IMR-90 (cell line): Measurements from ENCODE around the gene KDM6A. TPM values are rescaled to one million over a fixed set of nuclear protein-coding genes. Genes with fewer than 3 reads are reported as not detected.

Experiments used
- ATAC-seq: fragments of 200-7000 bp; cut with Tn5 transposase; 2 replicates; pipeline ENCODE4 v1.9.1; 2020; ENCODE audit warnings: low read depth, mild to moderate bottlenecking, moderate library complexity
- BruUV-seq: library from RNA; stranded (reverse); fragments of 400-500 nt; replicated peaks from 2 replicates; lab custom pipeline; 2021; lab: Mats Ljungman, UMichigan
- CTCF ChIA-PET: fragments of 300-600 bp; formaldehyde crosslinking; extraction: SDS; loops from one replicate; lab custom pipeline; 2021; ENCODE audit warnings: antibody characterized with exemption; lab: Yijun Ruan, JAX
- POLR2A ChIA-PET: fragments of 300-600 bp; sonication (Branson Sonifier 250); formaldehyde crosslinking; loops from one replicate; lab custom pipeline; 2022; ENCODE audit warnings: antibody characterized with exemption; ENCODE audit not compliant: unreplicated experiment; lab: Charles Lee
- DNase-seq: peaks from one replicate; pipeline ENCODE4 v3.0.0; 2013
- H2AFZ ChIP-seq: replicated peaks from 2 replicates; pipeline ENCODE3; 2013; ENCODE audit warnings: low read length, mild to moderate bottlenecking; ENCODE audit not compliant: poor library complexity
- H2AK5ac ChIP-seq: 2 replicates; pipeline ENCODE4 v1.6.1; 2013; ENCODE audit warnings: low read depth, low read length, inconsistent platforms
- H2AK9ac ChIP-seq: replicated peaks from 2 replicates; pipeline ENCODE3; 2013; ENCODE audit warnings: mild to moderate bottlenecking, low read depth, low read length, moderate library complexity; ENCODE audit not compliant: poor library complexity
- H2BK120ac ChIP-seq: 2 replicates; pipeline ENCODE4 v1.6.1; 2013; ENCODE audit warnings: low read depth, low read length, inconsistent platforms
- H2BK15ac ChIP-seq: 3 replicates; pipeline ENCODE4 v1.6.1; 2013; ENCODE audit warnings: low read depth, low read length, inconsistent platforms
- H2BK20ac ChIP-seq: 2 replicates; pipeline ENCODE4 v1.6.1; 2013; ENCODE audit warnings: low read depth, mild to moderate bottlenecking, inconsistent platforms, low read length, moderate library complexity
- H2BK5ac ChIP-seq: 2 replicates; pipeline ENCODE4 v1.6.1; 2013; ENCODE audit warnings: mild to moderate bottlenecking, low read depth, low read length, inconsistent platforms; ENCODE audit not compliant: poor library complexity, severe bottlenecking
- H3K14ac ChIP-seq: replicated peaks from 2 replicates; pipeline ENCODE4 v1.6.1; 2013; ENCODE audit warnings: low read depth, low read length, inconsistent platforms
- H3K18ac ChIP-seq: 2 replicates; pipeline ENCODE4 v1.6.1; 2013; ENCODE audit warnings: low read depth, low read length, control low read depth
- H3K23ac ChIP-seq: 2 replicates; pipeline ENCODE4 v1.6.1; 2013; ENCODE audit warnings: low read depth, low read length, inconsistent platforms
- H3K27ac ChIP-seq: 2 replicates; pipeline ENCODE4 v1.5.1; 2013; ENCODE audit warnings: mild to moderate bottlenecking, control low read depth, low read length; ENCODE audit not compliant: insufficient read depth
- H3K27me3 ChIP-seq: 2 replicates; pipeline ENCODE4 v1.6.1; 2013; ENCODE audit warnings: low read length; ENCODE audit not compliant: control insufficient read depth, insufficient read depth
- H3K36me3 ChIP-seq: 2 replicates; pipeline ENCODE4 v1.6.1; 2013; ENCODE audit warnings: low read length, mixed read lengths; ENCODE audit not compliant: control insufficient read depth, insufficient read depth
- H3K4ac ChIP-seq: 2 replicates; pipeline ENCODE4 v1.6.1; 2013; ENCODE audit warnings: low read depth, low read length, inconsistent platforms
- H3K4me1 ChIP-seq: 2 replicates; pipeline ENCODE4 v1.6.1; 2013; ENCODE audit warnings: low read length, mixed read lengths; ENCODE audit not compliant: control insufficient read depth, insufficient read depth
- H3K4me2 ChIP-seq: 2 replicates; pipeline ENCODE4 v1.6.1; 2013; ENCODE audit warnings: low read depth, mild to moderate bottlenecking, control low read depth, low read length, moderate library complexity
- H3K4me3 ChIP-seq: 2 replicates; pipeline ENCODE4 v1.5.1; 2013; ENCODE audit warnings: low read depth, mild to moderate bottlenecking, control low read depth, low read length, moderate library complexity; ENCODE audit not compliant: insufficient read depth
- H3K56ac ChIP-seq: 2 replicates; pipeline ENCODE4 v1.6.1; 2013; ENCODE audit warnings: low read length, inconsistent platforms; ENCODE audit not compliant: insufficient read depth; ENCODE audit errors: extremely low read depth
- H3K79me1 ChIP-seq, 2 experiments: 2 replicates each; pipeline ENCODE4 v1.6.1; 2013; ENCODE audit warnings: low read length in 2 of 2, inconsistent platforms in 1 of 2, low read depth in 1 of 2
- H3K9ac ChIP-seq: 2 replicates; pipeline ENCODE4 v1.6.1; 2013; ENCODE audit warnings: low read depth, low read length, control low read depth
- H3K9me1 ChIP-seq: 2 replicates; pipeline ENCODE4 v1.6.1; 2013; ENCODE audit warnings: low read length, inconsistent platforms; ENCODE audit not compliant: insufficient read depth
- H3K9me3 ChIP-seq: 2 replicates; pipeline ENCODE4 v1.6.1; 2013; ENCODE audit warnings: low read length; ENCODE audit not compliant: control insufficient read depth, insufficient read depth
- H4K20me1 ChIP-seq: 2 replicates; pipeline ENCODE4 v1.6.1; 2013; ENCODE audit warnings: low read length, inconsistent platforms; ENCODE audit not compliant: insufficient read depth
- H4K5ac ChIP-seq: 2 replicates; pipeline ENCODE4 v1.6.1; 2013; ENCODE audit warnings: mild to moderate bottlenecking, low read depth, low read length, control low read depth
- H4K8ac ChIP-seq, 2 experiments: 2 replicates each; pipeline ENCODE4 v1.6.1; 2013; ENCODE audit warnings: low read depth in 2 of 2, low read length in 2 of 2, control low read depth in 1 of 2, inconsistent platforms in 1 of 2
- H4K91ac ChIP-seq: 2 replicates; pipeline ENCODE4 v1.6.1; 2013; ENCODE audit warnings: low read depth, low read length, inconsistent platforms; ENCODE audit not compliant: insufficient read depth
- BHLHE40 ChIP-seq: fragments of 150-350 bp; IDR thresholded peaks from 2 replicates; pipeline ENCODE4 v1.6.1; 2016; ENCODE audit warnings: mild to moderate bottlenecking, low read depth, low read length
- CEBPB ChIP-seq: IDR thresholded peaks from 2 replicates; pipeline ENCODE4 v1.6.1; 2012; ENCODE audit warnings: low read depth, low read length, improper control_type of control experiment
- CHD1 ChIP-seq: IDR thresholded peaks from 2 replicates; pipeline ENCODE4 v1.6.1; 2012; ENCODE audit warnings: low read depth, low read length, improper control_type of control experiment
- CTCF ChIP-seq: conservative IDR thresholded peaks from 2 replicates; pipeline ENCODE4 v1.5.1; 2012; ENCODE audit warnings: mild to moderate bottlenecking, low read depth, low read length, improper control_type of control experiment
- FOS ChIP-seq: fragments of 150-350 bp; IDR thresholded peaks from 2 replicates; pipeline ENCODE4 v1.6.1; 2016; ENCODE audit warnings: low read depth, low read length
- MAFK ChIP-seq: IDR thresholded peaks from 2 replicates; pipeline ENCODE4 v1.6.1; 2012; ENCODE audit warnings: low read depth, low read length, improper control_type of control experiment
- MAZ ChIP-seq: IDR thresholded peaks from 2 replicates; pipeline ENCODE4 v1.6.1; 2012; ENCODE audit warnings: low read depth, mild to moderate bottlenecking, low read length, improper control_type of control experiment, moderate library complexity, borderline replicate concordance
- MXI1 ChIP-seq: IDR thresholded peaks from 2 replicates; pipeline ENCODE4 v1.6.1; 2012; ENCODE audit warnings: low read depth, mild to moderate bottlenecking, low read length, moderate library complexity, borderline replicate concordance
- NFE2L2 ChIP-seq: fragments of 150-350 bp; IDR thresholded peaks from 2 replicates; pipeline ENCODE4 v1.6.1; 2016; ENCODE audit warnings: low read depth, mild to moderate bottlenecking, low read length
- POLR2A ChIP-seq: IDR thresholded peaks from 2 replicates; pipeline ENCODE4 v1.6.1; 2012; ENCODE audit warnings: mild to moderate bottlenecking, low read depth, low read length
- RAD21 ChIP-seq: IDR thresholded peaks from 2 replicates; pipeline ENCODE4 v1.6.1; 2012; ENCODE audit warnings: low read length, improper control_type of control experiment
- RCOR1 ChIP-seq: IDR thresholded peaks from 2 replicates; pipeline ENCODE4 v1.6.1; 2012; ENCODE audit warnings: mild to moderate bottlenecking, low read length, improper control_type of control experiment; ENCODE audit not compliant: insufficient replicate concordance
- RFX5 ChIP-seq: IDR thresholded peaks from 2 replicates; pipeline ENCODE4 v1.8.0; 2012; ENCODE audit warnings: low read depth, mild to moderate bottlenecking, low read length, moderate library complexity
- SMC3 ChIP-seq: fragments of 150-350 bp; IDR thresholded peaks from 2 replicates; pipeline ENCODE4 v1.6.1; 2016; ENCODE audit warnings: low read depth, mild to moderate bottlenecking, antibody characterized with exemption, low read length, moderate library complexity
- WGBS, 2 experiments: methylation state at CpG; one replicate each; pipeline versions ENCODE4 v1.1.5 to v1.1.7; 2013; ENCODE audit warnings: missing lambda C conversion rate in 2 of 2; ENCODE audit not compliant: insufficient read length in 1 of 2; ENCODE audit errors: extremely low coverage in 2 of 2; 5-methylcytosine and 5-hydroxymethylcytosine counted together
- dilution Hi-C: fragments of 300-500 bp; cut with HindIII; formaldehyde crosslinking; loops from one replicate; pipeline ENCODE4 v1.14.3; 2018; ENCODE audit warnings: low sequenced_read_pairs; ENCODE audit not compliant: unreplicated experiment
- in situ Hi-C: fragments of 300-500 bp; cut with MboI; formaldehyde crosslinking; loops from 3 replicates; pipeline ENCODE4 v1.14.3; 2019; ENCODE audit warnings: low sequenced_read_pairs, inconsistent platforms, mixed read lengths
- intact Hi-C: fragments of 100-400 bp; cut with micrococcal nuclease; formaldehyde crosslinking; loops from 2 replicates; pipeline ENCODE4 v1.10.0; 2022
- polyA plus RNA-seq, 3 experiments: library from polyadenylated mRNA; depleted of rRNA; stranded (reverse); fragments of >200 nt; gene quantifications; 2 replicates each; pipeline ENCODE4 v1.2.3, GENCODE V29; 2012; ENCODE audit warnings: low replicate concordance in 1 of 3
- total RNA-seq: library from RNA; depleted of rRNA; stranded (reverse); fragments of >200 nt; gene quantifications from 2 replicates; pipeline ENCODE4 v1.2.3, GENCODE V29; 2012
- TF ChIP-seq, protein P1 (sequence below): fragments of 150-350 bp; IDR thresholded peaks from 2 replicates; pipeline ENCODE4 v1.6.1; 2017; ENCODE audit warnings: mild to moderate bottlenecking, antibody characterized with exemption, low read length, low read depth
- TF ChIP-seq, protein P2 (sequence below): fragments of 150-350 bp; IDR thresholded peaks from 2 replicates; pipeline ENCODE4 v1.6.1; 2016; ENCODE audit warnings: low read depth, mild to moderate bottlenecking, low read length, moderate library complexity, borderline replicate concordance

KDM6A gene
- total and polyA plus RNA-seq, 2 of the 4 experiments (the other 2 are of a cell fraction) = 11.7 to 24.9 TPM

DNA sequence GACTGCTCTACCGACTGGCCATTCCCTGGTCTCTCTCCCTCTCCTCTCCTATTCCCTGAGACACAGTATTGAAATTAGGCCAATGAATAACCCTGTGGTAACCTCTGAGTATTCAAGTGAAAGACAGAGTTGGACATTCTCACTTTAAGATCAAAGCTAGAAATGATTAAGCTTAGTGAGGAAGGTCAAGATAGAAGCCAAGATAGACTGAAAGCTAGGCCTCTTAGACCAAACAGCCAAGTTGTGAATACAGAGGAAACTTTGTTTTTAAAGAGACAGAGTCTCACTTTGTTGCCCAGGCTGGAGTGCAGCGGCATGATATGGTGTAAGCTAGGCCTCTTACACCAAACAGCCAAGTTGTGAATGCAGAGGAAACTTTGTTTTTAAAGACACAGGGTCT, 64.6 kb downstream of the KDM6A start:
- no peak overlapping the region for H4K91ac ChIP-seq
- peaks cover 29% of the 10 kb centered on the region; the same call in 1 of the 2 replicates for H4K20me1 ChIP-seq
- no peak overlapping the region for H3K14ac ChIP-seq
- no CpG with 5 or more reads among the region's 2 CpGs for WGBS, 2 experiments
- dilution Hi-C loops (no loop called here), intact Hi-C loops (loop anchor here (5.0 kb wide), 1 partner anchor 980 kb away; no protein-coding TSS in a partner anchor), in situ Hi-C loops (no loop called here)
- H3K56ac ChIP-seq = no peak overlapping the region
- no peak overlapping the region for H2BK5ac ChIP-seq
- BruUV-seq = no TSS peak
- H3K9me1 ChIP-seq = peaks cover 2% of the 10 kb centered on the region; the same call in 1 of the 2 replicates
- no peak overlapping the region for H3K27ac ChIP-seq
- no peak for DNase-seq
- H3K18ac ChIP-seq = no peak overlapping the region
- TF ChIP-seq, protein P1, sequence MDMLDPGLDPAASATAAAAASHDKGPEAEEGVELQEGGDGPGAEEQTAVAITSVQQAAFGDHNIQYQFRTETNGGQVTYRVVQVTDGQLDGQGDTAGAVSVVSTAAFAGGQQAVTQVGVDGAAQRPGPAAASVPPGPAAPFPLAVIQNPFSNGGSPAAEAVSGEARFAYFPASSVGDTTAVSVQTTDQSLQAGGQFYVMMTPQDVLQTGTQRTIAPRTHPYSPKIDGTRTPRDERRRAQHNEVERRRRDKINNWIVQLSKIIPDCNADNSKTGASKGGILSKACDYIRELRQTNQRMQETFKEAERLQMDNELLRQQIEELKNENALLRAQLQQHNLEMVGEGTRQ = no peak
- TF ChIP-seq RCOR1 (no peak), NFE2L2 (no peak), FOS (no peak), MAZ (no peak), BHLHE40 (no peak), CTCF (no peak), MAFK (no peak), RFX5 (no peak), RAD21 (no peak), POLR2A (no peak), CHD1 (no peak), CEBPB (no peak), MXI1 (no peak), SMC3 (no peak)
- TF ChIP-seq, protein P2, sequence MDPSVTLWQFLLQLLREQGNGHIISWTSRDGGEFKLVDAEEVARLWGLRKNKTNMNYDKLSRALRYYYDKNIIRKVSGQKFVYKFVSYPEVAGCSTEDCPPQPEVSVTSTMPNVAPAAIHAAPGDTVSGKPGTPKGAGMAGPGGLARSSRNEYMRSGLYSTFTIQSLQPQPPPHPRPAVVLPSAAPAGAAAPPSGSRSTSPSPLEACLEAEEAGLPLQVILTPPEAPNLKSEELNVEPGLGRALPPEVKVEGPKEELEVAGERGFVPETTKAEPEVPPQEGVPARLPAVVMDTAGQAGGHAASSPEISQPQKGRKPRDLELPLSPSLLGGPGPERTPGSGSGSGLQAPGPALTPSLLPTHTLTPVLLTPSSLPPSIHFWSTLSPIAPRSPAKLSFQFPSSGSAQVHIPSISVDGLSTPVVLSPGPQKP = no peak
- no peak overlapping the region for H4K8ac ChIP-seq
- H3K36me3 ChIP-seq = no peaks in the 10 kb centered on the region
- H3K9ac ChIP-seq = no peak overlapping the region
- H2AK9ac ChIP-seq = no peak overlapping the region
- H3K27me3 ChIP-seq = no peaks in the 10 kb centered on the region
- H3K4me1 ChIP-seq = no peaks in the 10 kb centered on the region
- no peak overlapping the region for H2BK15ac ChIP-seq
- no peak overlapping the region for H3K23ac ChIP-seq
- H2AFZ ChIP-seq = no peak overlapping the region
- no peak overlapping the region for H4K5ac ChIP-seq
- no peak for ATAC-seq
- no peak overlapping the region for H2BK120ac ChIP-seq
- H3K79me1 ChIP-seq = peaks cover 13 to 44% of the 10 kb centered on the region in 2 experiments; a peak in 3 of 4 replicates
- no peak overlapping the region for H3K4me3 ChIP-seq
- no peaks in the 10 kb centered on the region for H3K9me3 ChIP-seq
- ChIA-PET POLR2A (no interaction called here), CTCF (no interaction called here)
- no peak overlapping the region for H2BK20ac ChIP-seq
- H3K4ac ChIP-seq = no peak overlapping the region
- no peak overlapping the region for H3K4me2 ChIP-seq
- H2AK5ac ChIP-seq = no peak overlapping the region
